MM.1S (cell line): ENCODE results near the gene ATCAY.

Experiments used
- CTCF ChIP-seq: fragments of 300-600 bp; sonication (generic); IDR thresholded peaks from 2 replicates; pipeline ENCODE4 v1.5.1; 2016; ENCODE audit warnings: antibody characterized with exemption, low read length, mixed read lengths
- EZH2 ChIP-seq: fragments of 300-600 bp; sonication (generic); optimal IDR thresholded peaks from 2 replicates; pipeline ENCODE3; 2017; ENCODE audit warnings: low read depth, mild to moderate bottlenecking, antibody characterized with exemption, low read length, mixed read lengths

GRCh38 chr19:3964256-3965194, 84.0 kb downstream of the ATCAY start:
- TF ChIP-seq CTCF (no peak), EZH2 (no peak)
